ENCODE results near the gene TLE7.

Gene TLE7

DNA sequence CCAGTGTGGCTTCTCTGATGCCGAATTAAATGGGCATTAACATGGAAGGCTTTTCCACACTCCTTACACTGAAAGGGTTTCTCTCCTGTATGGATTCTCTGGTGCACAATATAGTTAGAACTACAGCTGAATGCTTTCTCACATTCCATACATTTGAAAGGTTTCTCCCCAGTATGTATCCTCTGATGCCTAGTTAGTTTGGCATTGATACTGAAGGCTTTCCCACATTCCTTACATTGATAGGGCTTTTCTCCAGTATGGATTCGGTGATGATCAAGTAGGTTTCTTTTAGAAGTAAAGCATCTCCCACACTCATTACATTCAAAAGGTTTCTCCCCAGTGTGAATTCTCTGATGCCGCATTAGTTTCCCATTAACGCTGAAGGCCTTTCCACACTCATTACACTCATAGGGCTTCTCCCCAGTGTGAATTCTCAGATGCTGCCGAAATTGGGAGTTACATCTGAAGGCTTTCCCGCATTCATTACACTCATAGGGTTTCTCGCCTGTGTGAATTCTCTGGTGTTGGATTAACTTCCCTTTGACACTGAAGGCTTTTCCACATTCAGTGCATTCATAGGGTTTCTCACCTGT is 6.5 kb upstream of the TLE7 start:
- no peak overlapping the region for H3K9ac ChIP-seq (ENCODE audit: low read depth, low read length)
- peaks cover 66% of the 10 kb centered on the region for H3K36me3 ChIP-seq (ENCODE audit: insufficient read depth, low read length)
- H3K4me1 ChIP-seq (ENCODE audit: control insufficient read depth, insufficient read depth, low read length) = no peaks in the 10 kb centered on the region
- H3K9me3 ChIP-seq (replicated peaks; ENCODE audit: low read length) = peaks cover 53% of the 10 kb centered on the region
- no peak overlapping the region for H3K4me2 ChIP-seq (ENCODE audit: low read length)
- H3K27me3 ChIP-seq (ENCODE audit: control insufficient read depth, insufficient read depth, low read length) = no peaks in the 10 kb centered on the region
- no peak overlapping the region for H3K4me3 ChIP-seq (ENCODE audit: low read length)

DNA sequence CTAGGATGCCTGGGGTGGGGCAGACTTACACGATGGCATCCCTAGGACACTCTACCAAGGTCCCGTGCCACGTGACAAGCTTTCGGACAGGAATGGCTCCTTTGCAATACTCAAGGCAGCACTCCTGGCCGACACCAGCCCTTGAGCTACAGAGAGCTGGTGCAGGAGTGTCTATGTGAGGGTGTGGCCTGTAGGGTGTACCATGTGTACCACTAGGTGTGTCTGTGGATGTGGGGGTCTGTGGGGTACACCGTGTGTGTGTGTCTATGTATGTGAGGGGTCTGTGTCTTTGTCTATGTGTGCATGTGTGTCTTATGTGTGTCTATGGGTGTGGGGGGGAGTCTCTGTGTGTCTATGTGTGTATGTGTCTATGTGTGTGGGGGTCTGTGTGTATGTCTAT is 1.9 kb upstream of the TLE7 start:
- Histone ChIP-seq H3K9me3 (replicated peaks; ENCODE audit: low read length) (peaks cover 27% of the 10 kb centered on the region), H3K4me1 (ENCODE audit: control insufficient read depth, insufficient read depth, low read length) (no peaks in the 10 kb centered on the region), H3K27me3 (ENCODE audit: control insufficient read depth, insufficient read depth, low read length) (no peaks in the 10 kb centered on the region), H3K4me2 (ENCODE audit: low read length) (no peak overlapping the region), H3K36me3 (ENCODE audit: insufficient read depth, low read length) (peaks cover 20% of the 10 kb centered on the region), H3K4me3 (ENCODE audit: low read length) (no peak overlapping the region), H3K9ac (ENCODE audit: low read depth, low read length) (no peak overlapping the region)

DNA sequence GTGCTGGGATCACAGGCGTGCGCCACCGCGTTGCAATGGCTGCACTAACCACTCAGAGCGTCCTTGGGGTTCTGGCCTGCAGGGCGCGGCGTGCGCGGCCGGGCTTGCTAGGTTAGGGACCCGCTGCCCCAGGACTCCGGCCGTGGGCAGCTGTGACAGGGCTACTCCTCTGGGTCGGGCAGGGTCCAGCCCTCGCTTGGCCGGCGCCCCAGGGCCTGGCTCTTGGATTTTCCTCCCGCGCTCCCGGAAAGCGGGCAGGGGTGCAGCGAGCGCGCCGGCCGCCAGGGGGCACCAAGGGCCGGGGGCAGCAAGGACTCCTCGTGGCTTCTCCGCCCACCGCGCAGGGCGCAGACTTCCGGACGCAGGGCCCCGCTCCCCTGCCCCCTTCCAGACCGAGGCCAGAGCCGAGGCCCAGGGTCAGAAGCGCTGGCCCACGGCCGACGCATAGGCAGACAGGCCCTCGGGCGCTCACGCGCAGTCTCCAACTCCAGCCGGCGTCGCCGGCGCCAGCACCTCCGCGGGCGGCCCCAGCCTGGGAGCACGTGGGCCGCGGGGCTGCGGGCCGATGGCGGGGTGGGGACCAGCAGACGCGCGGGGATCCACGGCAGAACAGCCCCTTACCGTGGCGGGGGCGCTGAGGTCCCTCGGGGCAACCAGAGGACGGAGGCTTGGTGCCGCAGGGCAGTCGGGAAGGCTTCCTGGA is 355 bp downstream of the TLE7 start:
- no peak overlapping the region for H3K4me2 ChIP-seq (ENCODE audit: low read length)
- no peaks in the 10 kb centered on the region for H3K4me1 ChIP-seq (ENCODE audit: control insufficient read depth, insufficient read depth, low read length)
- no peak overlapping the region for H3K9ac ChIP-seq (ENCODE audit: low read depth, low read length)
- no peaks in the 10 kb centered on the region for H3K27me3 ChIP-seq (ENCODE audit: control insufficient read depth, insufficient read depth, low read length)
- no peaks in the 10 kb centered on the region for H3K36me3 ChIP-seq (ENCODE audit: insufficient read depth, low read length)
- H3K4me3 ChIP-seq (ENCODE audit: low read length) = no peak overlapping the region
- peaks cover 5% of the 10 kb centered on the region for H3K9me3 ChIP-seq (replicated peaks; ENCODE audit: low read length)

DNA sequence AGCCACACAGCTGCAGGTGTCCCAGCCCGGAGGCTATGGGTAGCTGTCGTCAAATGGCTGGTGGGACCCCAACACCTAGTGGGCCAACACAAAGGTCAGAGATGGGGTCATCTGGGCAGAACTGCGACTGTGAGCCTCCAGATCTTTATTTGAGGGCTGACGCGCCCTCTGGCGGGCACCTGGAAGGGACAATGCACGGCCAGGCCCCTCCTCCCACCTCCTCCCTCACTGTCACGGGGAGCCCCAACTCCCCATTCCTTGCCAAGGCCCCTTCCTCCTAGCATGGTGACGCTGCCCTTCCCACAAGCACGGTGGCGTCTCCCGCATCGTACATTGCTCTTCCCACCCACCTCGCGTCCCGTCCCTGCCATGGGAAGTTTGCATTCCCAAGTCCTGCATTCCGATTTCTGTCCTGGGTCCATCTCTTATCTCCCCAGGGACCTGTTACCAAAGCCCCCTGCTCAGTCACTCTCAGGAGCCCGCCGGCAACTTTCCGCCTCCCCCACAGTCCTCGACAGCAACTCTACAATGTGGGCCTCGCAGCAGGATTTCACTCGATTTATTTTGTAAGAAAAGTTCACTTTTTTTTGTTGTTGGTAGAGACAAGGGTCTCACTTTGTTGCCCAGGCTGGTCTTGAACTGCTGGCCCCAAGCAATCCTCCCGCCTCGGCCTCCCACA is 1.0 kb downstream of the TLE7 start:
- Histone ChIP-seq H3K4me1 (ENCODE audit: control insufficient read depth, insufficient read depth, low read length) (no peaks in the 10 kb centered on the region), H3K36me3 (ENCODE audit: insufficient read depth, low read length) (no peaks in the 10 kb centered on the region), H3K9me3 (replicated peaks; ENCODE audit: low read length) (peaks cover 4% of the 10 kb centered on the region), H3K4me3 (ENCODE audit: low read length) (no peak overlapping the region), H3K9ac (ENCODE audit: low read depth, low read length) (no peak overlapping the region), H3K27me3 (ENCODE audit: control insufficient read depth, insufficient read depth, low read length) (no peaks in the 10 kb centered on the region), H3K4me2 (ENCODE audit: low read length) (no peak overlapping the region)

DNA sequence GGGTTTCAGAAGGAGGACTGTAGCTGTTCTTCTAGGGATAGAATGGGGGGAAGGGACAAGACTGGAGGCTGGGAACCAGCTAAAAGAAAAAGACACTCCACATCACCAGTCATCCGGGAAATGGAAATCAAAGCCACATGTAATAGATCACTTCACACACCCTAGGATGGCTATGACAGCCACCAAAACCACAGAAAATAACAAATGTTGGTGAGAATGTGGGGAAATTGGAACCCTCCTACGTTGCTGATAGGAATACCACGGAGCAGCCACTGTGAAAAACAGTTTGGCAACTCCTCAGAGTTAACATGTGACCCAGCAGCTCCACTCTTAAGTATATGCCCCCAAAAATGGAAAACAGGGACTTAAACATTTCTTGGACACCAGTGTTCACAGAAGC is 2.3 kb downstream of the TLE7 start:
- Histone ChIP-seq H3K4me2 (ENCODE audit: low read length) (no peak overlapping the region), H3K9ac (ENCODE audit: low read depth, low read length) (no peak overlapping the region), H3K27me3 (ENCODE audit: control insufficient read depth, insufficient read depth, low read length) (no peaks in the 10 kb centered on the region), H3K36me3 (ENCODE audit: insufficient read depth, low read length) (no peaks in the 10 kb centered on the region), H3K4me1 (ENCODE audit: control insufficient read depth, insufficient read depth, low read length) (no peaks in the 10 kb centered on the region), H3K4me3 (ENCODE audit: low read length) (no peak overlapping the region), H3K9me3 (replicated peaks; ENCODE audit: low read length) (peaks cover 4% of the 10 kb centered on the region)

DNA sequence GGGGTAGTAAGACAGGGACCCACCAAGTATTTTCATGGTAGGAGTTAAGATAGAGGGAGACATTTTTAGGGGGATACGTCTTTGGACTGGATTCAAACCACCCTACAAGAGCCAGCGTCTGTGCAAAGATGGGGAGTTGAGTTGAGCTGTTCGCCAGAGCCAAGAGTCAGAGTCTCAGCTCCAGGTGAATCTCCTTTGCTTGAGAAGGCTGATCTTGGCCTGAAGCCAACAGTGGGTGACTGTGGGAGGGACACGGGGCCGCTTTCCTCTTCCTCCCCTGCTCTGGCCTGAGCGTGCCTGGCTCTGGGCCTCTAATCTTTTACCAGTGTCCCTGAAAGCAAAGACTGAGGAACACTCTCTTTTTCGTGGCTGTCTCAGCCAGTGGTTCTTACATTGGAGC is 5.4 kb downstream of the TLE7 start:
- Histone ChIP-seq H3K27me3 (ENCODE audit: control insufficient read depth, insufficient read depth, low read length) (no peaks in the 10 kb centered on the region), H3K4me2 (ENCODE audit: low read length) (no peak overlapping the region), H3K4me3 (ENCODE audit: low read length) (no peak overlapping the region), H3K9ac (ENCODE audit: low read depth, low read length) (no peak overlapping the region), H3K4me1 (ENCODE audit: control insufficient read depth, insufficient read depth, low read length) (no peaks in the 10 kb centered on the region), H3K36me3 (ENCODE audit: insufficient read depth, low read length) (no peaks in the 10 kb centered on the region), H3K9me3 (replicated peaks; ENCODE audit: low read length) (no peaks in the 10 kb centered on the region)

DNA sequence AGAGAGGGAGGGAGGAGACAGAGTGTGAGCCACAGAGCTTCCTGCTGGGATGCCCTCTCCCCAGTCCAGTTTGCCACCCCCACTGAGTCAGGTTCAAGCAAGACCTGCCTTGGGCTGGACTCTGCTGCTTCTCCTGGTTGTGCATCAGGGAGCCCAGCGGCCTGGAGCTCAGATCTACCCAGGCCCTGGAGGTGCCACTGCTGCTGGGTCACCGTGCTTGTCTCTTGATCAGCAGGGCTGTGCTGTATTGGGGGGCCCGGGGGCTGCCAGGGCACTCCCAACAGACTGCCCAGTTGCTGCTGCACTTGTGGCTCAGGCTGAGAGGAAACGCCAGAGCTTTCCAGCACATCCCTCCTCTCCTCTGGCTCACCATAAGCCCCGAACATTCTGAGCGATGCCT is 8.9 kb downstream of the TLE7 start:
- Histone ChIP-seq H3K9me3 (replicated peaks; ENCODE audit: low read length) (no peaks in the 10 kb centered on the region), H3K36me3 (ENCODE audit: insufficient read depth, low read length) (no peaks in the 10 kb centered on the region)

DNA sequence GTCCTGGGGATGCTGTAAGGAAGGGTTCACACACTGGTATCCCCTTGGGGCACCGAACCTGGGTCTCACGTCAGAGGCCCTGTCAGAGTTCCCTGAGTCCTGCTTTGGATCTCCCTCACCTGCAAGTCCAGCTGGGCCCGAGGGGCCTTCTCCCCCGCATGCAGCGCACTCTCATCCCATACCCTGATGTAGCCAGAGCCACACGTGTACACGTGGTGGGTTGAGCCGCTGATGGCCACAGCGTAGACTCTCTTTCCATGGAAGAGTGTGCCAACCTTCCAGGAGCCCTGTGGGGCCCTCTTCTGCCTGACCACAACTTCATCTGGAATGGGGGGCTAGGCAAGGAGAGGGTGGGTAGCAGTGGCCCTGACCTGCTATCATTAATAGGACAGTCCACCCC is 9.9 kb downstream of the TLE7 start:
- no peak overlapping the region for H3K4me2 ChIP-seq (ENCODE audit: low read length)
- no peak overlapping the region for H3K4me3 ChIP-seq (ENCODE audit: low read length)
- no peak overlapping the region for H3K9ac ChIP-seq (ENCODE audit: low read depth, low read length)
- no peaks in the 10 kb centered on the region for H3K36me3 ChIP-seq (ENCODE audit: insufficient read depth, low read length)
- no peaks in the 10 kb centered on the region for H3K27me3 ChIP-seq (ENCODE audit: control insufficient read depth, insufficient read depth, low read length)
- H3K4me1 ChIP-seq (ENCODE audit: control insufficient read depth, insufficient read depth, low read length) = no peaks in the 10 kb centered on the region
- no peaks in the 10 kb centered on the region for H3K9me3 ChIP-seq (replicated peaks; ENCODE audit: low read length)

More for the DNA sequence above, 8.9 kb downstream of the TLE7 start:
- Histone ChIP-seq H3K9ac (ENCODE audit: low read depth, low read length) (no peak overlapping the region), H3K27me3 (ENCODE audit: control insufficient read depth, insufficient read depth, low read length) (no peaks in the 10 kb centered on the region), H3K4me2 (ENCODE audit: low read length) (no peak overlapping the region), H3K4me3 (ENCODE audit: low read length) (no peak overlapping the region), H3K4me1 (ENCODE audit: control insufficient read depth, insufficient read depth, low read length) (no peaks in the 10 kb centered on the region)

DNA sequence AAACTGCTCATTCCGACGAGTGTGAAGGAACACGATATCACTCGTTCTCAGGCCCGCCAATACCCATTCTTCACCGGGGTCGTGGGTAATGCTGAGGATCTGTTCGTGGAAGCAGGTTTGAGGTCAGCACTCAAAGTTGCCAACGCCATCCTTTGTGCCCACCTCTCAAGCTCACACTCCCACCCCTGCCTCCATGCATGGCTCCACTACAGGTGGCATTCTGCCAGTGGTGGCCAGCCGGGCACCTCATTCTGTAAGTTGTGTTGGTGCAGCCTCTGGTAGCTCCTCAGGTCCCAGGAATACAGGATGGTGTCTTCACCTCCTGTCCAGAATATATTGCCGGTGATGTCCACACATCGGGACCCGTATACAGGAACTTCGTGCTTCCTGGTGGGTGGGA is 10.7 kb downstream of the TLE7 start:
- no peak overlapping the region for H3K9ac ChIP-seq (ENCODE audit: low read depth, low read length)
- no peak overlapping the region for H3K4me2 ChIP-seq (ENCODE audit: low read length)
- H3K4me3 ChIP-seq (ENCODE audit: low read length) = no peak overlapping the region
- no peaks in the 10 kb centered on the region for H3K9me3 ChIP-seq (replicated peaks; ENCODE audit: low read length)
- H3K36me3 ChIP-seq (ENCODE audit: insufficient read depth, low read length) = no peaks in the 10 kb centered on the region
- H3K4me1 ChIP-seq (ENCODE audit: control insufficient read depth, insufficient read depth, low read length) = no peaks in the 10 kb centered on the region
- no peaks in the 10 kb centered on the region for H3K27me3 ChIP-seq (ENCODE audit: control insufficient read depth, insufficient read depth, low read length)

DNA sequence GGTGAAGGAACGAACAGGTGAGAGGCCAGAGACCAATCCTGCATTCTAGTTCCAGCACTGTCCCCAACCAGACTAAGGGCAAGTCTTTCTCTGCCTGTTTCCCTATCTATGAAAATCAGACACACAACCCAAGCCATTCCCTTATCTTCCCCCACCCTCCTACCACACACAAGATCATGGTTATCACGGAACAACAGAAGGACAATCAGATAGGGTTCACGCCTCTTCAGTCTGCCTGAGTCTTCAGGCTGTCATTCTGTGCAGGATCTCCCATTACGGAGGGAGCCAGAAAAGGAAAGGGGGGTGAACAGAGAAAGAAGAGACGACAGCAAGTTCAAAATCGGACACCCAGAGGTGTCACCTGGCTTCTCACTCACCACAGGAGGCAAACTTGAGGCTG is 11.1 kb downstream of the TLE7 start:
- Histone ChIP-seq H3K9ac (ENCODE audit: low read depth, low read length) (no peak overlapping the region), H3K4me1 (ENCODE audit: control insufficient read depth, insufficient read depth, low read length) (no peaks in the 10 kb centered on the region), H3K27me3 (ENCODE audit: control insufficient read depth, insufficient read depth, low read length) (peaks cover 4% of the 10 kb centered on the region), H3K4me3 (ENCODE audit: low read length) (no peak overlapping the region), H3K36me3 (ENCODE audit: insufficient read depth, low read length) (no peaks in the 10 kb centered on the region), H3K9me3 (replicated peaks; ENCODE audit: low read length) (no peaks in the 10 kb centered on the region), H3K4me2 (ENCODE audit: low read length) (no peak overlapping the region)

DNA sequence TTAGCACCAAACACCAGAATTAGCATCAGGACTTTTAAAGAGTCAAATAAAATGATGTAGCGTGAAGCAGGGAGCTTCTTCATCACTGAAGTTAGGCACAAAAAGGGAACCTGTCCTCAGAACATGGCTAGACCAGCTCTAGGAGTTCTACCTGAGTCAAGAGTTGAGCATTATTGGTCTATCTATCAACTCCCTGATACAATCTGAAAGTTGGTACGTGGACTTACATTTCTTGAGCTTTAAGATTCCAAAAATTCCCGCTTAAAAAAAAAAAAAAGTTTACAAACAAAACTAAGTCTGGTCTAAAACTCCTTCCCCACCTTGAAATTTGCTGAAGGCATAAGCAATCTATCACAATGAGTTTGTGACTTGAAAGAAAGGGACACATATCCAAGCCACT is 12.3 kb downstream of the TLE7 start:
- peaks cover 14% of the 10 kb centered on the region for H3K27me3 ChIP-seq (ENCODE audit: control insufficient read depth, insufficient read depth, low read length)
- no peaks in the 10 kb centered on the region for H3K9me3 ChIP-seq (replicated peaks; ENCODE audit: low read length)
- no peaks in the 10 kb centered on the region for H3K4me1 ChIP-seq (ENCODE audit: control insufficient read depth, insufficient read depth, low read length)
- H3K36me3 ChIP-seq (ENCODE audit: insufficient read depth, low read length) = no peaks in the 10 kb centered on the region
- H3K4me3 ChIP-seq (ENCODE audit: low read length) = no peak overlapping the region
- H3K9ac ChIP-seq (ENCODE audit: low read depth, low read length) = no peak overlapping the region
- H3K4me2 ChIP-seq (ENCODE audit: low read length) = no peak overlapping the region

DNA sequence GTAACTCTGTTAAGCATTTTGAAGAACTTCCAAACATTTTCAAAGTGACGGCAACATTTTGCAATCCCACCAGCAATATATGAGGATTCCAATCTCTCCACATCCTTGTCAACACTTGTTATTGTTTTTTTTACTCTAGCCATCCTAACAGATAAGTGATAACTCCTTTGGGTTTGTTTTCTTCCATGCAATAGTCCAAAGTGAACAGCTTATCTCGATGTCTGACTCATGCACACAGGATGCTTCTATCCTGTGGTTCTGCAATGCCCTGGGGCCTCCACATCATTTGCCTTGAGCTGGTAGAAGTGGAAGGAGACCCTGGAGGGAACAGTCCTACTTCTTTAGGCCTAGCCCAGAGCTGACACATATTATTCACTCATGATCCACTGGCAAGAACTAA is 13.0 kb downstream of the TLE7 start:
- Histone ChIP-seq H3K9ac (ENCODE audit: low read depth, low read length) (no peak overlapping the region), H3K9me3 (replicated peaks; ENCODE audit: low read length) (no peaks in the 10 kb centered on the region), H3K4me3 (ENCODE audit: low read length) (no peak overlapping the region), H3K4me2 (ENCODE audit: low read length) (no peak overlapping the region), H3K36me3 (ENCODE audit: insufficient read depth, low read length) (no peaks in the 10 kb centered on the region), H3K4me1 (ENCODE audit: control insufficient read depth, insufficient read depth, low read length) (no peaks in the 10 kb centered on the region), H3K27me3 (ENCODE audit: control insufficient read depth, insufficient read depth, low read length) (peaks cover 21% of the 10 kb centered on the region)
